SK-N-DZ (cell line): ENCODE results near the gene NAALADL2.
A peak's percentile ranks its signal among the peaks of the same experiment; 100 is the strongest.
"Not testable (repeated sequence)": the region's sequence is repeated elsewhere in the genome, so short reads cannot be mapped to it uniquely, and the experiment has no call there.

Experiments
- DNase-seq: peaks from one replicate; pipeline ENCODE4 v3.0.0-alpha.2; 2015; ENCODE audit warnings: low spot score

The NAALADL2 gene

GRCh38 chr3:175129571-175129970 lies 270.4 kb downstream of the NAALADL2 start:
- no peak for DNase-seq

- DNase-seq: not testable (repeated sequence)
Measured at GRCh38 chr3:175131866-175132265, 272.7 kb downstream of the NAALADL2 start.

DNA sequence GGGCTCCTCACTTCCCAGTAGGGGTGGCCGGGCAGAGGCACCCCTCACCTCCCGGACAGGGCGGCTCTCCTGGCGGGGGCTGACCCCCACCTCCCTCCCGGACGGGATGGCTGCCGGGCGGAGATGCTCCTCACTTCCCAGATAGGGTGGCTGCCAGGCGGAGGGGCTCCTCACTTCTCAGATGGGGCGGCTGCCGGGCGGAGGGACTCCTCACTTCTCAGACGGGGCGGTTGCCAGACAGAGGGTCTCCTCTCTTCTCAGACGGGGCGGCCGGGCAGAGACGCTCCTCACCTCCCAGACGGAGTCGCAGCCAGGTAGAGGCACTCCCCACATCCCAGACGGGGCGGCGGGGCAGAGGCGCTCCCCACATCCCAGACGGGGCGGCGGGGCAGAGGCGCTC lies 273.6 kb downstream of the NAALADL2 start:
- not testable (repeated sequence) for DNase-seq

- no peak for DNase-seq
Measured at GRCh38 chr3:175144368-175144767, 285.2 kb downstream of the NAALADL2 start.

- DNase-seq: no peak
Measured at GRCh38 chr3:175146258-175146657, 287.1 kb downstream of the NAALADL2 start.

- peak; percentile 41 for DNase-seq
Measured at GRCh38 chr3:175149675-175150074, 290.5 kb downstream of the NAALADL2 start.

DNA sequence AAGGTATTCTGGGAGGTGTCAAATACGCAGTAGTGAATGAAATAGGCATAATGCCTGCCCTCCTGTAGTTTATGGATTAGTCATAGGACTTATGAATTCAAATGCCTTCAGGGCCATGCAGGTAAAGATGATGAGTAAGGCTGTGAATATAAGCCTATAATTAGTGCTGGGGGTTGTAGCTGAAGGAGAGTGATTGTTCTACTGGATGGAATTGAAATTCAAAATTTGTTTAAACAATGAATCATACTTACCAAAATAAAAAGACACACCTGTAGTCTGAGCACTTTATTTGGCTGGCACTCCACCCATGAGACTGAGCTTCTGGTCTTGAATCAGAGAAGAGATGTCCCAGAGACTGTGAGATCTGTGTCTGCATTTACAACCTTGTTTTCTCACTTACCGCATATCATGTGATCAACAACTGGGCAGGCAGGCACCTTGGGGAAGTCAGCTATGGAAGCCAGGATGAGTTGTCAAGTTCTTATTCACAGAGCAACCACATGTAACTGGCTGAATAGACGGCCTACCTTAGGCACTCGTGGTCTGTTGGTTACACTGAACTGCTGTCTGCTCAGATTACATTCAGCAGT lies 291.8 kb downstream of the NAALADL2 start:
- peak; percentile 92 for DNase-seq

- DNase-seq: no peak
Measured at GRCh38 chr3:175153595-175153994, 294.5 kb downstream of the NAALADL2 start.

DNA sequence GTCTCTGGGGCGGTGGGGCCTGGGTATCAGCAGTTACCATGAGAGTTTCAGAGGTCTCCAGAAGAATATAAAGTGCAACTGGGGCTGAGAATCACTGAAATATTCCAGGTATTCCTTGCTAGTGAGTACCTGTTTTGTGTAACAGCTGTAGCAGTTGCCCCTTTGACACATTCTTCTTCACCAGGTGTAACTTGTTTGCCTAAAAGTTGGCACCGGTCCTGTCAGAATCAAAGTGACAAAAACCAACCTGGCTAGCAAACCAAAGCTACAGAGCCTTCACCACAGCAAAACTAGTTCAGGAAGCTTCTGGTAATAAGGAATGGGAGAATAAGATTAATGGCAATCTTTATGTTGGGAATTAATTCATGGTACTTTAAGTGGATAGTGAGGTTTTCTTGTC lies 296.0 kb downstream of the NAALADL2 start:
- no peak for DNase-seq

DNA sequence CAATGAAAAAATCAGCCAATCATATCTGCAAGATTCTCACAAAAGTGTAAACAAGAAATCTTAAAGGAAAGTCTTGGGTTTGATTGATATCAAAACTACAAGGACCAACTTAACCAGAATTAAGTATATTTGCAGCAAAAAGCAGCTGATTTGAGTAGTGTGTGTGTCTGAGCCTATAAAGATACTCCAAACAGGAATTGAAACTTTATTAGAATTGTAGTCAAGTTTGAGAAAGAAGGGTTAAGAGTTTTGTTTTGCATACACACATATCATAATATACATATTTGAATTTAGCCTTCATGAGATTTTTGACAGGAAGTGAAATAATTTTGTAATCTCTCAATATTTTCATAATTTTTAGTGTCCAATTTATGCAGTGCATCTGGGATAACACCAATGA lies 300.1 kb downstream of the NAALADL2 start:
- no peak for DNase-seq

- DNase-seq: no peak
Measured at GRCh38 chr3:175161291-175161690, 302.2 kb downstream of the NAALADL2 start.

GRCh38 chr3:175163686-175164085 lies 304.6 kb downstream of the NAALADL2 start:
- no peak for DNase-seq

DNA sequence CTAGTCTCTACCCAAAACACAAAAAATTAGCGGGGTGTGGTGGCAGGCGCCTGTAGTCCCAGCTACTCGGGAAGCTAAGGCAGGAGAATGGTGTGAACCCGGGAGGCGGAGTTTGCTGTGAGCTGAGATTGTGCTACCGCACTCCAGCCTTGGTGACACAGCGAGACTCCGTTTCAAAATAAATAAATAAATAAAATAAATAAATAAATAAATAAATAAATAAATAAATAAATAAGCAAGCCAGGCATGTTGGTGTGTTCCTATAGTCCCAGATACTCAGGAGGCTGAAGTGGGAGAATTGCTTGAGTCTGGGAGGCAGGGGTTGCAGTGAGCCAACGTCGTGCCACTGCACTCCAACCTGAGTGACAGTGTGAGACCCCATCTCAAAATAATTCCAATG lies 314.0 kb downstream of the NAALADL2 start:
- not testable (repeated sequence) for DNase-seq

GRCh38 chr3:175176556-175176955 lies 317.4 kb downstream of the NAALADL2 start:
- DNase-seq: no peak

GRCh38 chr3:175179055-175179454 lies 319.9 kb downstream of the NAALADL2 start:
- DNase-seq: no peak

DNA sequence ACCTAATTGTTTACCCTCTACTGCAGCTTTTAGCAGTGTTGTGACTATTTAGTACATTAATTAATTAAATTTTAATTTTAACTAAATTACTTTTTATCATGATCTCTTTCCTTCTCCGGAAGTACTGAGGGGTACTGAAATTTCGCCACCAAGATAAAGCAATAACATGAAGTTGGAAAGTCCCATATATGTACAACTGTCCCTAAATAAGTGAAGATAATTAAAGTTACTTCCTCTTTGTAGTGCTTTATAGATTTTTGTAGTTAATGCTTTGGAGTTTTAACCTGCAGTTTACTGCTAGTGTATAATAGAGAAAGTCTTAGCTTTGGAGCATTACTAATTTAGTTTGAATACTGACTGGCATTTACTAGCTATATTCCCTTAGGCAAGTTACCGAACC lies 325.3 kb downstream of the NAALADL2 start:
- no peak for DNase-seq

GRCh38 chr3:175185903-175186302 lies 326.8 kb downstream of the NAALADL2 start:
- DNase-seq: no peak

DNA sequence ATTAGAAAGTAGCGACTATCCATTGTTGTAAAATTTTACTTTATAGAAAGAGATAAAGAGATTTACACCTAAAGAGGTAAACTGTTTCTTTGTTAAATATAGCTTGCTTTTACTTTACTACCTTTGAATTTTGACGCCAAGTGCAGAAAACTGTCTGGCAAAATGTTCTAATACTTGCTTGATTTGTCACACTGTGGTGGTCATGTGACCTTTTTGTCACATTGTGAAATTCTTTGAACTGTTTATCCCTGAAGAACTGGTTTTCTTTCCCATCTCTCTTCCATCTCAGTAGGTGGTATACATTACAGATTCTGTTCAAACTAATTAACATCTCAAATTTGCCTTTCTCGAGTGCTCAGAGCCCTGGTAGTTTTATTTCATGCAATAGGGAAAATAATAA lies 327.4 kb downstream of the NAALADL2 start:
- no peak for DNase-seq

GRCh38 chr3:175187586-175187985 lies 328.5 kb downstream of the NAALADL2 start:
- DNase-seq: no peak

GRCh38 chr3:175192536-175192935 lies 333.4 kb downstream of the NAALADL2 start:
- no peak for DNase-seq

- DNase-seq: no peak
Measured at GRCh38 chr3:175193815-175194518, 334.8 kb downstream of the NAALADL2 start.

GRCh38 chr3:175198991-175199783 lies 340.1 kb downstream of the NAALADL2 start:
- no peak for DNase-seq

DNA sequence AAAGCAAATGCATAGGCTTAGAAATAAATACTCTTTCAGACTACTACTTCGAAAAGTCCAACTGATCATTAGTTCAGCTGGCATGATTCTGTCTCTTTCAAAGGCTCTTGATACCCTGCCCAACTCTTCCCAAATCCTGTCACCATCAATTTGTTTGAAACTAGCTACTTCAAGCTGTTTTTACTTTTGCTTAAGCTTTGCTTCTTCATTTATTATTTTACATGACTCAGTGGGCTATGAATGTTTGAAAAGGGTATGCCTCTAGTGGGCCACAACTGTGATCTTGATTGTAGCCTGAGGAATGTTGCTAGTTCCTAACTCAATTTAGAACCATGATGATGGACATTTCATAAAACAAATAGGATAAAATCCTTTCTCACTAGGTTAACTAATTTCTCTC lies 340.8 kb downstream of the NAALADL2 start:
- DNase-seq: no peak
